IPS-18a (cell line): Measurements from ENCODE around the gene OGDHL.
A peak's percentile ranks its signal among the peaks of the same experiment; 100 is the strongest.

Source experiments
- H3K27ac ChIP-seq: one replicate; pipeline ENCODE4 v1.5.1; 2013; ENCODE audit warnings: low read length
- H3K27me3 ChIP-seq: one replicate; pipeline ENCODE4 v1.6.1; 2013; ENCODE audit warnings: mild to moderate bottlenecking, low read length; ENCODE audit not compliant: control insufficient read depth, insufficient read depth
- H3K36me3 ChIP-seq: one replicate; pipeline ENCODE4 v1.6.1; 2013; ENCODE audit warnings: low read depth, low read length; ENCODE audit not compliant: control insufficient read depth
- H3K4me1 ChIP-seq: one replicate; pipeline ENCODE4 v1.6.1; 2013; ENCODE audit warnings: low read depth, low read length; ENCODE audit not compliant: control insufficient read depth
- H3K4me3 ChIP-seq: one replicate; pipeline ENCODE4 v1.5.1; 2013; ENCODE audit warnings: low read length
- H3K9ac ChIP-seq: one replicate; pipeline ENCODE4 v1.6.1; 2013; ENCODE audit warnings: mild to moderate bottlenecking, low read length, moderate library complexity
- H3K9me3 ChIP-seq: one replicate; pipeline ENCODE4 v1.6.1; 2013; ENCODE audit warnings: low read depth, low read length; ENCODE audit not compliant: control insufficient read depth

Gene OGDHL

GRCh38 chr10:49707585-49707984, 54.5 kb downstream of the OGDHL start:
- Histone ChIP-seq H3K36me3 (no peaks in the 10 kb centered on the region), H3K9me3 (peaks cover 3% of the 10 kb centered on the region), H3K4me1 (no peaks in the 10 kb centered on the region), H3K27ac (no peak overlapping the region), H3K27me3 (no peaks in the 10 kb centered on the region), H3K9ac (no peak overlapping the region), H3K4me3 (no peak overlapping the region)

GRCh38 chr10:49700997-49701396, 61.1 kb downstream of the OGDHL start:
- Histone ChIP-seq H3K4me1 (peaks cover 6% of the 10 kb centered on the region), H3K9me3 (peaks cover 3% of the 10 kb centered on the region), H3K27me3 (peaks cover 6% of the 10 kb centered on the region)

GRCh38 chr10:49700211-49700610, 61.9 kb downstream of the OGDHL start:
- H3K27ac ChIP-seq = no peak overlapping the region
- H3K4me1 ChIP-seq = peaks cover 6% of the 10 kb centered on the region
- peaks cover 13% of the 10 kb centered on the region for H3K27me3 ChIP-seq
- H3K9me3 ChIP-seq = no peaks in the 10 kb centered on the region
- no peak overlapping the region for H3K9ac ChIP-seq
- H3K4me3 ChIP-seq = no peak overlapping the region
- H3K36me3 ChIP-seq = no peaks in the 10 kb centered on the region

More at GRCh38 chr10:49700997-49701396, 61.1 kb downstream of the OGDHL start:
- H3K4me3 ChIP-seq = no peak overlapping the region
- no peak overlapping the region for H3K27ac ChIP-seq
- no peaks in the 10 kb centered on the region for H3K36me3 ChIP-seq
- no peak overlapping the region for H3K9ac ChIP-seq

- H3K4me3 ChIP-seq = no peak overlapping the region
- H3K27ac ChIP-seq = no peak overlapping the region
- H3K36me3 ChIP-seq = no peaks in the 10 kb centered on the region
- H3K27me3 ChIP-seq = peaks cover 28% of the 10 kb centered on the region
- peaks cover 6% of the 10 kb centered on the region for H3K4me1 ChIP-seq
- H3K9me3 ChIP-seq = no peaks in the 10 kb centered on the region
- H3K9ac ChIP-seq = no peak overlapping the region
Observed at GRCh38 chr10:49698679-49699078, 63.4 kb downstream of the OGDHL start.

GRCh38 chr10:49696311-49696710, 65.8 kb downstream of the OGDHL start:
- peaks cover 52% of the 10 kb centered on the region for H3K27me3 ChIP-seq
- no peak overlapping the region for H3K9ac ChIP-seq
- peaks cover 11% of the 10 kb centered on the region for H3K4me1 ChIP-seq
- no peaks in the 10 kb centered on the region for H3K9me3 ChIP-seq
- no peaks in the 10 kb centered on the region for H3K36me3 ChIP-seq
- H3K27ac ChIP-seq = no peak overlapping the region
- no peak overlapping the region for H3K4me3 ChIP-seq

GRCh38 chr10:49694466-49694865, 67.7 kb downstream of the OGDHL start:
- Histone ChIP-seq H3K27me3 (peaks cover 68% of the 10 kb centered on the region), H3K4me1 (peaks cover 22% of the 10 kb centered on the region), H3K9me3 (no peaks in the 10 kb centered on the region), H3K36me3 (no peaks in the 10 kb centered on the region), H3K9ac (no peak overlapping the region), H3K4me3 (no peak overlapping the region), H3K27ac (no peak overlapping the region)

- Histone ChIP-seq H3K27ac (no peak overlapping the region), H3K27me3 (peaks cover 97% of the 10 kb centered on the region), H3K4me3 (no peak overlapping the region), H3K36me3 (no peaks in the 10 kb centered on the region), H3K4me1 (peaks cover 42% of the 10 kb centered on the region), H3K9me3 (peaks cover 5% of the 10 kb centered on the region), H3K9ac (no peak overlapping the region)
Observed at GRCh38 chr10:49691588-49691987, 70.5 kb downstream of the OGDHL start.

- Histone ChIP-seq H3K27me3 (peaks cover 90% of the 10 kb centered on the region), H3K4me3 (peak overlapping the region; percentile 41), H3K4me1 (peaks cover 42% of the 10 kb centered on the region), H3K9me3 (peaks cover 5% of the 10 kb centered on the region), H3K27ac (no peak overlapping the region), H3K9ac (no peak overlapping the region), H3K36me3 (no peaks in the 10 kb centered on the region)
Observed at GRCh38 chr10:49690698-49691356, 71.3 kb downstream of the OGDHL start.

- Histone ChIP-seq H3K9me3 (peaks cover 5% of the 10 kb centered on the region), H3K36me3 (no peaks in the 10 kb centered on the region), H3K27me3 (peaks cover 82% of the 10 kb centered on the region), H3K4me1 (peaks cover 42% of the 10 kb centered on the region), H3K4me3 (peak overlapping the region; percentile 41), H3K9ac (no peak overlapping the region), H3K27ac (no peak overlapping the region)
Observed at GRCh38 chr10:49689882-49690510, 72.1 kb downstream of the OGDHL start.

- peaks cover 5% of the 10 kb centered on the region for H3K9me3 ChIP-seq
- peak overlapping the region; percentile 43 for H3K4me3 ChIP-seq
- H3K27ac ChIP-seq = no peak overlapping the region
- H3K9ac ChIP-seq = no peak overlapping the region
- peaks cover 42% of the 10 kb centered on the region for H3K4me1 ChIP-seq
- no peaks in the 10 kb centered on the region for H3K36me3 ChIP-seq
- peaks cover 71% of the 10 kb centered on the region for H3K27me3 ChIP-seq
Observed at GRCh38 chr10:49688920-49689319, 73.2 kb downstream of the OGDHL start.

GRCh38 chr10:49688261-49688846, 73.8 kb downstream of the OGDHL start:
- Histone ChIP-seq H3K27me3 (peaks cover 65% of the 10 kb centered on the region), H3K27ac (no peak overlapping the region), H3K36me3 (no peaks in the 10 kb centered on the region), H3K4me1 (peaks cover 42% of the 10 kb centered on the region), H3K9me3 (peaks cover 5% of the 10 kb centered on the region), H3K9ac (no peak overlapping the region), H3K4me3 (peak overlapping the region; percentile 43)
